HG02970 (cell line): ENCODE measurements around the gene CROCC2.

ENCODE experiments used
- ATAC-seq: cut with Tn5 transposase; IDR thresholded peaks from one replicate; pipeline ENCODE4 v1.9.1; 2021; ENCODE audit warnings: mild to moderate bottlenecking, moderate library complexity, moderate number of reproducible peaks; ENCODE audit not compliant: unreplicated experiment, low FRiP score

CROCC2 gene

DNA sequence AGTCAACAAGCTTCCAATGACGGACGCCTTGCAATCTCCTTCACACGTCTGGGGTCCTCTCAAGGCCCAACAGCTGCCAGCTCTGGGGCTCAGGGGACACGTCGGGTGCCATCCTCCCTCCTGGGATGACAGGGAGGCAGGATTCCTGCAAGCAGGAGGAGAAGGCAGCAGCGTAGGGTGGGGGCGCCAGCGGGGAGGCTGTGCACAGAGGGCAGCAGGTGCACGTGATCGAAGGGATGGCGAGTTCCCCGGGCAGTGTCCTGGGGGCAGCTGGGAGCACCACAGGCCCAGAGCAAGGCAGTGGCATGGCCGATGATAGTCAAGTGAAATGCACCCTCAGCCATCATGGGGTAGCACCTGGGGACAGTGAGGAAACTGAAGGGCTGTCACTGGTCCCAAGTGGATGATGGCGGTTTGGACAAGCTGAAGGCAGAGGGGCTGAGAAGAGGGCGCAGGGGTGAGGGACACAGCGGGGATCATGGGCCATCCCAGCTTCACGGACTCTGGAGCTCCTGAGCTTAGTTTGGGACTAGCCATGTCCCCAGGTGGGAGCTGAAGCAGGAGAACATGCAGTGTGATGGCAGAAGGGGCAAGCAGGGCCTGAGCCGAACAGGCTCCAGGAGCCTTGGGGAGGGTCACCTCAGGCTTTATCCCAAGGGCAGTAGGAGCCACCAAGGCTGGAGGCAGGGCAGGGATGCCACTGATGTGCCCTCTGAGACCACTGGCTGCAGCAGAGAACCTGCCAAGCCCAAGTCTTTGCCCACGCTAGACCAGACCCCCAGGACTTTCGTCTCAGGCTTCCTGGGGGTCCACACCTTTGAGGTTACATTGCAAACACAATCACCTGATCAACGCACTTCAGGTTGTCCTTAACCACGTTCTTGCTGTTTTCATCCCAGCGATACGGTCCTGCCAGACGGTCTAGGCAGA, 76.0 kb downstream of the CROCC2 start:
- ATAC-seq = no peak

DNA sequence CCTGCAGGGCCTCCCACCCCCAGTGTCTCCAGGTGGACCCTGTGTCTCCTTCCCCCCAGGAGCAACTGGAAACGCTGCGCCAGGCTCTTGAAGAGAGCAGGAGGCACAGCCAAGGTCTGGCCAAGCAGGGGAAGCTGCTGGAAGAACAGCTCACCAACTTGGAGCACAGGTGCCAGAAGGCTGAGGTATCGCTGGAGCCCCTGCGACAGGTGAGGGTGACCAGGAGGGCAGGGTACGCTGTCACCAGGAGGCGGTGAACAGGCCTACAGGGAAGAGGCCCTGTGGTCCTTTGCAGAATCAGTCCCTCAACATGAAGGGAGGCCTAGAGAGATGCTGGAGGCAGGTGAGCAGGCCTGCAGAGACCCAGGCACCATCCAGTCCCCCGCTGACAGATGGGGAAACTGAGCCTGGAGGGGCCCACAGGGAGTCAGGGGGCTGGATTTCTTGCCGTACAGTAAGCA, 76.7 kb downstream of the CROCC2 start:
- ATAC-seq = no peak

DNA sequence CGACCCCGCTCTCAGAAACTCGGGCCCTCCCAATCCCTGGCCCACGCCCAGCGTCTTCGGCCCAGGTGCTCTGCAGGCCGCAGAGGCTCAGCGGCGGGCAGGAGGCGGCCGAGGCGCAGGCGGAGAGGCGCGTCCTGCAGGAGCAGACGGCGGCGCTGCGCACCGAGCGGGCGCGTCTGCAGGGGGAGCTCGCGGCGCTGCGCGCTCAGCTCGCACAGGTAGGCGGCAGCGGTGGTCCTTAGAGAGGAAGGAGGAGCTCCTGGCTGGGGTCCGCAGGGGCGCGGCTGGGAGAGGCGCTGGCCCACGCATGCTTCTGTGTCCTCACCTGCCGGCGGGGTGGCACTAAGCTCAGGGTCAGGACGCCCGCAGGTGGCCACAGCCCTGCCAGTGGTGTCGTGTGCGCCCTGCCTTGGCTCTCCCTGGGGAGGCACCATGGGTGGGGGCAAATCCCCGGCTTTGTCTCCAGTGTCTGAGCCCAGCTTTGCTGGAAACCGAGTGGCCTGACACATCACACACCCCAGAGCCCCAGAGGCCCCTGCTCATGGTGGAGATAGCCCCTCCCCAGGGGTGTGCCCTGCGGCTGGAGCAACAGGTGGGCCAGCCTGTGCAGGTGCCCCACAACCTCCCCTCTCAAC, 77.3 kb downstream of the CROCC2 start:
- ATAC-seq = no peak

DNA sequence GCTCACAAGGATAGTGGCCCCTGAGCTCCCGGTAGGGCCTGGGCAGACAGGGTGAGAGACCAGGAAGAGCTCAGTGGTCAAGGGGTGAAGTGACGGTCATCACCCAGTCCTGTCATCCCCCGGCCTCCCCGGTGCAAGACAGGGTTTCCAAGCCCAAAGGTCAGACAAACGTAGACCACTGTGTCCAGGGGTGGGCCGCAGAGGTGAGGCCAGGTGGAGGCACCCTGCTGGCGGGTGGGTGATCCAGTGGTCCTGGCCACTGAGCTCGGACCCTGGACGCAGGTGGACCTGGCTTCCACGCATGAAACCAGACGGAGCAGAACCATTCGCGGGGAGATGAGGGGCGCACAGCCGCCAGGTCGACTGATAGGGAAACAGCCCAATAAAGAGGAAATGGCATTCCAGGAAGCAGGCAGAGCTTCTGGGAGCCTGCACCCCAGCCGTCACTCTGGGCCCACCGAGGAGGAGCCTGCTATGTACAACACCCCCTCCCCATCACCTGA, 77.9 kb downstream of the CROCC2 start:
- ATAC-seq = no peak

DNA sequence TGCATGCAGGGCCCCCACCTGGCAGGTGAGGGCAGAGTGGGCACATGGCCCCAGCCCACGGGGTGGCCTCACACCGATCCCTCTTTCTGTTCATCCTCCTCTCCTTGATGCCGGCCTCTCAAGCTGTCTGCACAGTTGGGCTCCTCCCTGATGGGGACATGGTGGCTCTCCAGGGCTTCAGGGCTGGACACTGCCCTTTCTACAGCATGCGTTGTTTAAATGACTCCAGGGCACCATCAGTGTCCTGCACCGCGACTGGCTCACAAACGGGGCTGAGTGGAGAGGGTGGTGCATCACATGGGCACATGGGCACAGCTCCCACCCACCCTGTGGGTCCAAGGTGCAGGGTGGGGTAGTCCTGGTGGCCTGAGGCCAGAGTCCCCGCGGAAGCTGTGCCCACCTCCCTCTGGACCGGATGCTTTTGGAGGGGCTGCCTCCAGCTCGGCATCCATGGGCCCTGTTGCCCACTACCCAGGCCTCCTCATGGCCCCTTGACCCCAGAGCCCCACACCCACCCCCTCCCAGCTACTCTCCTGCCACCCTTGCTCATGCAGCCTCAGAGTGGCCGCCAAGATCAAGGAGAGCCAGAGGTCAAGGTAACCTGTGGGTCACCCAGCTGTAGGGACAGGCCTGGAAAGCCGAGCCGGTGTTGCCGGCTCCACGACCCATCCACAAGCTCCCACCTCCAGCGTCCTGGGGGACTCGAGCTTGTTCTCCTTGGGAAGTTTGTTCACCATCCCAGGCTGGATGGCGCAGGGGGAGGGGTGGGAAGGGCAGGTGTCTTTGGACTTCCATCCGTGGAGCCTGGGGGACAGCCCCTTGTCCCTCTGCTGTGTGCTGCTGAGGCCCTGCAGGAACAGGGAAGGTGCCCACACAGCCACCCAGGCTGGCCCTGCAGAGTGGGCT, 80.0 kb downstream of the CROCC2 start:
- ATAC-seq = no peak

DNA sequence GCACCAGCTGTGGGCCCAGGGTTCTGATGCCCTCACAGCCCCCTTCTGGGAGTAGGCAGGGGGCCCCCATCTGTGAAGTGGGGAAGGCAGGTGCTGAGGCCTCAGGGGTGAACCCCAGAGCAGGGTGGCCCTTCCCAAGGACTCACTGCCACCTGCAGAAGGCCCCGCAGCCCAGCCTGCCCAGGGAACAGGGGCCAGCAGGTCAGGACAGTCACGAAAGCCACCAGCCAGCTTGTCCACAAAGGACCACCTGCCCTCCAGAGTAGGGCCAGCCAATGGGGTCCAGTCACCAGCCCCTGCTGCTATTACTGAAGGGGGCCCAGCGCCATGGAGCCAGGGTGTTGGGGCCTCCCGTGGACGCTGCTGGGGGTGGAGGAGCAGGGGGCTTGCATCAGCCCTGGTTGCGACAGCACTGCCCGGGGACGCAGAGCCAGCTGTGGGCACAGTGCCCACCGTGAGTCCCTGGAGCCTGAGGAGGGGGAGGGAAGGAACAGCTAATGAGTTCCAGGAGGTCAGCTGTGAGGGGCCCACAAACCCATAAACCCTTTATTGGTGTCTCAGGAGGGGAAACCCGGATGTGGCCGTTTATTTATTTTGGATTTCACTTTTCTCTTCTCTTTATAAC, 80.8 kb downstream of the CROCC2 start:
- ATAC-seq = no peak

DNA sequence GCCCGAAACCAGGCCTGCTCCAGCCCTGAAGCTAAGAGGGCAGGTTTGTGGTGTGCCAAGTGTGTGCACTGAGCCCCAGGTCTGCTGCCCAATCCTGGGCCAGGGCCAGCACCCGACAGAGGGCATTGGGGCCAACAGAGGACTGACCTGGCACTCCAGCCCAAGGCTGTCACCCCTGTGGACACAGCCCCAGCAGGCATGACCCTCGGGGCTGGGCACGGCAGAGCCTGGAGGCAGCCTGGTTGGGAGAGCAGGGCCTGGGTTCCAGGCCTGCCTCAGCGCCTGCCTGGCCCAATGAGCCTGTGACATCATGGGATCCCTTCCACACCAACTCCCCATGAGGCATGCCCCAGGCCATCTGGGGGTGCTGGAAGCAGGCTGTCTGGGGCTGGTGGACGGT, 81.5 kb downstream of the CROCC2 start:
- ATAC-seq = no peak

DNA sequence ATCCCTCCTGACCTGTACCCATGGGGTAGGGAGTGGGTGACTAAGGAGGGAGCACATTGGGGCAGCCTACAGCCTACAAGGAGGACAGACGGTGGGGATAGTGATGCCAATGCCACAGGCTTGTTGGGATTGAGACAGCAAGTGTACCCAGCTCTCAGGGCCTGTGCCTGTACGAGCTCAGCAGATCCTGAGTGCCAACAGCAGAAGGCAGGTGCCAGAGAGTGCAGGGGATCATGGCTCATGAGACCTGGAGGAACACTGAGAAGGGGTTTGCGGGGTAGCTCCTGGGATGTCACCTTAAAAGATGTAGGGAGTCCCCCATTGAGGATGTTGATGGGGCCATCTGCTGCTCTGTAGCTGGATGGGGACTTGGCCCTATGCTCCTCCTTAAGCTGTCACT, 82.0 kb downstream of the CROCC2 start:
- ATAC-seq = no peak

DNA sequence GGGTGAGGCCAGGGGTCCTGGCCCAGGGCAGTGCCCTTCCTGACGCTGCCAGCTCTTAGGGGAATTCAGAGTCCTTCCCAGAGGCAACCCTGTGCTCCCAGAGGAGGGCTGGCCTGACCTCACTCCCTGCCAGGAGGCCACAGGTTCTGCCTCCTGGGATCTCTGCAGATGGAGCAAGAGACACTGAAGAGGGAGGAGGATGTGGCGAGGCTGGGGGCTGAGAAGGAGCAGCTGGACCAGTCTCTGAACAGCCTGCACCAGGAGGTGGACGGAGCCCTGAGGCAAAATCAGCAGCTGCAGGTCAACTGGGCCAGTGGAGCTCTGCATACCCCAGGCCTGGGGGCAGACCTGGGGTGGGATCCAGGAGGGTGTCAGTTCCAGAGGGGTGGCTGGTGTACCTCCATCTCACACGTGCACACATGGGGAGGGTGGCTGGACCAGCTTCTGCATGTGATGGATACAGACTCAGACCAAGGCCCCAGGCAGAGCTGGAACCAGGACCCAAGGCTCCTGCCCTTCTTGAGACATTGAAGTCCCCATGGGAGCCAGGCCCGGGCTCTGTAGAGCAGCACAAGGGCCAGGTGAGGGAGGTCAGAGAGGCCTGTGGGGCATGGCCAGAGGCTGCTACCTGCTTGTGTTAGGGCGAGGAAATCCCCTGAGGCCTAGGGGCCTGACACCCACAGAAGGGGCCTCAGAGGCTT, 82.6 kb downstream of the CROCC2 start:
- ATAC-seq = no peak

DNA sequence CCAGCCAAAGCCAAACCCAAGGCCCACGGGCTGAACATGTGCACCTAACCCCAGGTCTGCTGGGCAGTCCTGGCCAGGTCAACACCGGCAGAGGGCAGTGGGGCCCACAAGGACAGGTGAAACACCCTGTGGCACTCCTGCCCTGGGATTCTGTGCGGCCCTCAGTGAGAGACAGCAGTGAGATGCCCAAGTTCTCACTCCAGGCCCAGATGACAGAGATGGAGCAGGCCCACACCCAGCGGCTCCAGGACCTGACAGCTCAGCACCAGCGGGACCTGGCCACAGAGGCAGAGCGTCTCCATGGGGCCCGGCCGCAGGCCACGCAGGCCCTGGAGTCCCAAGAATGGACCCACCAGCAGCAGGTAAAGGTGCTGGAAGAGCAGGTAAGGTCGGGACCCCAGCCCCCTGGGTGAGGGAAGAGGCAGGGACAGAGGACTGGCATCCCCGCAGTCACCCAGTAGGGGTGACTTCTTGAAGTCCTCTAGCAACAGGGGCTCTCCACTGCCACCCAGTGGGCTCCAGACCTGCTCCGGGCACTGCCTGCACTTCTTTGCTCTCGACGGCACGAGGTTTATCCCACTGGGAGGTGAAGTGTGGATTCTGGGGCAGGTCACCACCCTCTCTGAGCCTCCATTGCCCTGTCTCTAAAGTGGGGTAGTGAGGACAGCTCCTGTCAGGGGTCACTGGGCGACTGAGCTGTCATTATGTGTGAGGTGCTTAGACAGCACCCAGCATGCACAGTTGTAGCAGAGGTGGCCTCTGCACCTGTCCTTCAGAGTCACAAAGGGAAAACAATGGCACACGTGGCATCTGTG, 83.5 kb downstream of the CROCC2 start:
- no peak for ATAC-seq

DNA sequence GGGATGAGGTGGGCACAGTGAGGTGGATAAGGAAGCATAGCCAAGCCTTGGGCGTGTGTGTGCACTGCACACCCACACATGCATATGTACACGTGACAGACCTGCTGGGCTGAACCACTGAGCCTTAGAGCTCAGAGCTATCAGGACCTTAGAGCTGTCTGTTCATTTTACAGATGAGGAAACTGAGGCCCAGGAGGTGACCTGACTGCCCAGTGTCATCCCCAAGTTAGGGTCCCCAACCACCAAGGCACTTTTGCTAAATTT, 84.1 kb downstream of the CROCC2 start:
- no peak for ATAC-seq

DNA sequence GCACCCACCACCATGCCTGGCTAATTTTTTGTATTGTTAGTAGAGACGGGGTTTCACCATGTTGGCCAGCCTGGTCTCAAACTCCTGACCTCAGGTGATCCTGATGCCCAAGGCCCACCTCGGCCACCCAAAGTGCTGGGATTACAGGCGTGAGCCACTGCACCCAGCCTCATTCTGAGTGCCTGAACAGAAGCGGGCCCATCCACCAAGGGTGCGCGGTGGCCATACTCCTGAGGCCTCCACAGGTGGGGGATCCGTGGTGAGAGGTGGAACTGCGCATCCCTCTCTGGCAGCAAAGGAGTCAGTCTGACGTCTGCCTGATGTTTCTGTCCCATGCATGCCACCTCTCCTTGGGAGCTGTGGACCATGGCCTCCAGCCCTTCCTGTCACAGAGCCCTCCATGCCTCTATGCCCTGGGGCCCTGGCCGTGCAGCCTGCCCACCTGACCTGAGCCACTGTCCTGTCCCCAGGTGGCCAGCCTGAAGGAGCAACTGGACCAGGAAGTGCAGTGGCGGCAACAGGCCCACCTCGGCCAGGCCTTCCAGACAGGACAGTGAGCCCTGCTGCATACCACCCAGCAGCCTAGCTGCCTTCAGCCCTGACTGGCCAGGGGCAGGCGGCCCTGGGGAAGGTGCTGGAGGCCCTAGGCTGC, 84.7 kb downstream of the CROCC2 start:
- no peak for ATAC-seq

DNA sequence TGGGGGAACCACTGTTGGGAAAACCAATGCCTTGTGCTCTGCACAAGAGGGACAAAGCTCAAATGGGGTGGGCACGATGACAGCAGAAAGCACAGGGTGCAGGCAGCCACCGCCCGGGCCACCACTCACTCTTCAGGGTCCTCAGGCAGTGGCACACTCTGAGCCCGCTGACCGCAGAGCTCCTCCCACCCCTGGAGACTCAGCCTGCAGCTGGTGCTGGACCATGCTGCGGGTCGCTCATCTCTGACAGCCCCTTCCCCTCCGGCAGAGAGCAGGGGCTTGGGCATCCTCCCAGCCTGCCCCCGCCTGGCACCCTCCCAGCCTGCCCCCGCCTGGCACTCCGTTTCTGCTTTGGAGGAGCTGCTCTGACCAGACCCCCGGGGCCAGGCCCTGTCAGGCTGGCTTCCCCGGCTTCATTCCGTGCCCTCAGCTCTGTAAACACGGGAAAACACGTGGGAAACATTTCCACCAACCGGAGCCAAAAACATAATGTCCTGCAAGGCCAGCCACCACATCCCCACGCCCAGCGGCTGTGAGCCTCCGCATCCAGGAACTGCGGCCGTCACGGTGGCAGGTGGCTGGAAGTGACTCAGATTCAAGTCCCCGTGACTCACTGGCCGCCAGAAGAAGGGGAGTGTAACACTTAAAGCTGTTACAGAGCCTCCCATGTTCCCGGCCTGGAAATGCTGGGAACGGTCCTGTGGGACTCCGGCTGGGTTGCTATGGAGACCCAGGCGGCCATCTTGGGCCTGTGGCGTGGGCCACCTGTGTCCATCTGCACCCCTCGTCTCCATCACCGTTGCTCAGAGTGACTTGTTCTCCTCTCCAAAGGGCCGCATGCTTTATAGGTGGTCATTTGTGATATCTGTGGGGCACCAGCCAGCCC, 85.5 kb downstream of the CROCC2 start:
- ATAC-seq = no peak

DNA sequence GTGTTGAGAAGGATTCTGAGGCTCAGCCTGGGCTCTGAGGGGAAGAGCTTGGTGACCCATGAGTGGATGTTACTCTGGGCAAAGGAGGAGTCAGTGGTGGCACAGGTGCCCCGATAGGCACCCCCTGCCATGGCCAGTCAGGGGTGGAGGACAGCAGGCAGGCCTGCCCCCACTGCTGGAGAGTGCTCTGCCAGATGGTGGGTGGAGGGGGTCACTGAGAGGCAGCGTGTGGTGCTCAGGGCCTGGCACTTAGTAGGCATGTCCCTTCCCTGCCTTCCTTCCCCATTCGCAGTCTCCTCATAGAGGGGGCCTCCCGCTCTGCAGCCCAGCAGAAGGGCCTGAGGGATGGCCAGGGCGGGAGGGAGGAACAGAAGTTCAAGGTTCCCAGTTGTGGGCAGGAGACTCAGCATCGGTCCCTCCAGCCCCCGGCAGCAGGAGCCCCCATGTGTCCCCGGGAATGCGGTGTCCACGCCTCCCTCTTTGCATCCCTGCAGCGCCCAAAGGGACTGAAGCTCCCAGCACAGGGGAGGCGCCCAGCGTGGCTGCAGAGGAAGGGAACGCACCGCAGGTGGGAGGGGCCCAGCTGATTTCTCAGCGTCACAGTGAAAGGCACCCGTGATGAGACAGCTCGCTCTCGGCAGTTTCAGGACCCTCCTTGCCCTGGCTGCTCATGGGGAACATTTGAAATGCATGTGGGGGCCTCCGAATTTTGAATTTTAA, 86.6 kb downstream of the CROCC2 start:
- no peak for ATAC-seq

DNA sequence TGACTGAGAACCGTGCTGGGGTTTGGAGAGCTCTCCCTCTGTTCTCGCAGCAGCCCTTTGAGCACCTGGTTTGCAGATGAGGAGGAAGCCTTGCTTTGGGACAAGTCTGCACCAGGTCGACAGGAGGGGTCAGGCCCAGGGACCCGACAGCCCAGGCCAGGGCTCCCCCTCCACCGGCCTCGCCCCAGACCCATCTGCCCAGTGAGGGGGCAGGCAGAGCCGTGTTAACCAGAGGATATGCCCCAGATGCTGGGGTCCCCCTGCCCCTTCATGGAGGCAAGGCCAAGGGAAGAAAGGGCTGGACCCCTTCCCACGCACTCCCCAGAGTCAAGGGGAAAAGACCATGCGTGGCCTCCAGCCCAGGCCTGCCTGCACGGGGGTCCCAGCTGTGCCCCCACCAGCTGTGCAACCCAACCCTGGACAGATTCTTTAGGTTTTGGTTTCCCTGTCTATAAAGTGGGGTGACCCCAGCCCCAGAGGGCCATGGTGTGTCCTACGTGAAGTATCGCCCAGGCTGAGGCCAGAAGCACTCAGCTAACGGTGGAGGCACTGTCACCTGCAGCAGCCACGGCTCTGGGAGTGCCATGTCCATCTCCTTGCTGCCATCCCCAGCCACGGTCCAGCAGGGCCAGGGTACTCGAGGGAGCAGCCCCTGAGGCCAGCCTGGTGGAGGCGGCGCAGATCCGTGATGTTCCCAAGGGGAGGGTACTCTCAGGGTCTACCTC, 87.5 kb downstream of the CROCC2 start:
- ATAC-seq = no peak

DNA sequence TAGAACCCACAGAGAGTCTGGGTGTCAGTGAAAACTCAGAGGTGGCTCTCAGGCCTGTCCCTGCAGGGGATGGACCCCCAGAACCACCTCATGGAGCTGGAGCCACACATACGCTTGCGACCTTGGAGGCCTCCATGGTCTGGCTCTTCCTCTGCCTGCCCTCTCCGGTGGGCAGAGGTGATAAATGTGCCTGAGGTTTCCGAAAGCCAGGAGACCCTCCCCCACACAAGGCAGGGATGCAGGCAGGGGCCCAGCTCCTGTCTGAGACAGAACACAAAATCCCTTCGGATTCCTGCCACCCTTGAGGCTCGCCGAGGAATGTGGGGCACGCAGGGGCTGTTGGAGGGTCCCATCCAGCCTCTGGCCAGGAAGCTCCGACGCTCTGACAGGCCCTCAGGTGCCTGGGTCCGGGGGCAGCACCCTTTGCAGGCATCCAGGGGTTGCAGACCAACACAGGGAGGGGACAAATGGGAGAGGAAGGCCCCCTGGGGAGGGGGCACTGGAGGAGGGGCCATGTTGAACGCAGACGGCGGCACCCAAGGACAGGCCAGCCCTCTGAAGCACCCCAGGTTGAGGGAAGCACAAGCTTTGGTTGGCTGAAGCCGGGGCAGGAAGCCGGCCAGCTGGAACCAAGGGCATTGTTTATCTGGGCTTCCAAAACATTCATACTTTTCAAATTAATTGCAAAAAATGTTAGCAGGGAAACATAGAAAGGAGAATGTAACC, 88.2 kb downstream of the CROCC2 start:
- no peak for ATAC-seq
